Measurements from ENCODE around the gene DTNBP1.

DTNBP1 gene

GRCh38 chr6:15627821-15628220 lies 35.0 kb downstream of the DTNBP1 start:
- TF ChIP-seq, protein P1, sequence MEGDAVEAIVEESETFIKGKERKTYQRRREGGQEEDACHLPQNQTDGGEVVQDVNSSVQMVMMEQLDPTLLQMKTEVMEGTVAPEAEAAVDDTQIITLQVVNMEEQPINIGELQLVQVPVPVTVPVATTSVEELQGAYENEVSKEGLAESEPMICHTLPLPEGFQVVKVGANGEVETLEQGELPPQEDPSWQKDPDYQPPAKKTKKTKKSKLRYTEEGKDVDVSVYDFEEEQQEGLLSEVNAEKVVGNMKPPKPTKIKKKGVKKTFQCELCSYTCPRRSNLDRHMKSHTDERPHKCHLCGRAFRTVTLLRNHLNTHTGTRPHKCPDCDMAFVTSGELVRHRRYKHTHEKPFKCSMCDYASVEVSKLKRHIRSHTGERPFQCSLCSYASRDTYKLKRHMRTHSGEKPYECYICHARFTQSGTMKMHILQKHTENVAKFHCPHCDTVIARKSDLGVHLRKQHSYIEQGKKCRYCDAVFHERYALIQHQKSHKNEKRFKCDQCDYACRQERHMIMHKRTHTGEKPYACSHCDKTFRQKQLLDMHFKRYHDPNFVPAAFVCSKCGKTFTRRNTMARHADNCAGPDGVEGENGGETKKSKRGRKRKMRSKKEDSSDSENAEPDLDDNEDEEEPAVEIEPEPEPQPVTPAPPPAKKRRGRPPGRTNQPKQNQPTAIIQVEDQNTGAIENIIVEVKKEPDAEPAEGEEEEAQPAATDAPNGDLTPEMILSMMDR (IDR thresholded peaks at IDR 0.05; ENCODE audit: low read depth, low read length), result no peak
- DNase-seq (ENCODE audit: low read depth in 2 of 2), result peak in 1 of 2 donors; percentile 45
- no peak overlapping the region for H3K4me3 ChIP-seq (replicated peaks in 1 of 2; ENCODE audit: low read depth in 2 of 2, low read length in 2 of 2)

GRCh38 chr6:15626878-15627674 lies 35.8 kb downstream of the DTNBP1 start:
- H3K4me3 ChIP-seq (replicated peaks in 1 of 2; ENCODE audit: low read depth in 2 of 2, low read length in 2 of 2), result no peak overlapping the region
- TF ChIP-seq, protein P1 (IDR thresholded peaks at IDR 0.05; ENCODE audit: low read depth, low read length), result no peak
- DNase-seq (ENCODE audit: low read depth in 2 of 2), result peak; percentile 20 to 42

DNA sequence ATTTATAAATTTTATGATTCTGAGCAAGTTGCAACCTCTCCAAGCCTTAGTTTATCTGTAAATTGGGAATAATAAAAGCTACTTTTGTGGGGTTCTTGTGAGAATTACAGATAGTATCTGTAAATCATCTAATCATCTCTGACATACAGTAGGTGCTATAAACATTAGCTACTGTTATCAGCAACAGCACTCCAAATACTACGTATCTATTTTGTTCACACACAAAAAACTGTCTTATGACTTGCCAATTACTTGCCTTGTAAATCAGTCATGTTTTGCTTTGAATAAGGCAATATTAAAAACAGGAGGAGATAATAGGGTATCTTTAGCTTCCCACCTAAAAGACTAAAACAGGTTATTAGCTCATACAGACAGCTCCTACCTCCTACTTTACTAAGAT lies 36.7 kb downstream of the DTNBP1 start:
- DNase-seq (ENCODE audit: low read depth in 2 of 2), result no peak
- TF ChIP-seq, protein P1 (IDR thresholded peaks at IDR 0.05; ENCODE audit: low read depth, low read length), result no peak
- H3K4me3 ChIP-seq (replicated peaks in 1 of 2; ENCODE audit: low read depth in 2 of 2, low read length in 2 of 2), result no peak overlapping the region

- H3K4me3 ChIP-seq (replicated peaks in 1 of 2; ENCODE audit: low read depth in 2 of 2, low read length in 2 of 2), result no peak overlapping the region
- TF ChIP-seq, protein P1 (IDR thresholded peaks at IDR 0.05; ENCODE audit: low read depth, low read length), result peak; percentile 34
- peak; percentile 50 to 51 for DNase-seq (ENCODE audit: low read depth in 2 of 2)
Measured at GRCh38 chr6:15623276-15624116, 39.3 kb downstream of the DTNBP1 start.

- TF ChIP-seq, protein P1 (IDR thresholded peaks at IDR 0.05; ENCODE audit: low read depth, low read length), result no peak
- H3K4me3 ChIP-seq (replicated peaks in 1 of 2; ENCODE audit: low read depth in 2 of 2, low read length in 2 of 2), result no peak overlapping the region
- peak; percentile 18 to 70 for DNase-seq (ENCODE audit: low read depth in 2 of 2)
Measured at GRCh38 chr6:15622045-15622740, 40.6 kb downstream of the DTNBP1 start.

- TF ChIP-seq, protein P1 (IDR thresholded peaks at IDR 0.05; ENCODE audit: low read depth, low read length), result no peak
- peak; percentile 42 to 55 for DNase-seq (ENCODE audit: low read depth in 2 of 2)
- H3K4me3 ChIP-seq (replicated peaks in 1 of 2; ENCODE audit: low read depth in 2 of 2, low read length in 2 of 2), result no peak overlapping the region
Measured at GRCh38 chr6:15621203-15622044, 41.4 kb downstream of the DTNBP1 start.
